GM18498 (cell line): ENCODE data around the gene FXYD2.

Experiments
- ATAC-seq: cut with Tn5 transposase; IDR thresholded peaks from one replicate; pipeline ENCODE4 v1.9.1; 2021; ENCODE audit warnings: mild to moderate bottlenecking, moderate library complexity; ENCODE audit not compliant: unreplicated experiment

The FXYD2 gene

DNA sequence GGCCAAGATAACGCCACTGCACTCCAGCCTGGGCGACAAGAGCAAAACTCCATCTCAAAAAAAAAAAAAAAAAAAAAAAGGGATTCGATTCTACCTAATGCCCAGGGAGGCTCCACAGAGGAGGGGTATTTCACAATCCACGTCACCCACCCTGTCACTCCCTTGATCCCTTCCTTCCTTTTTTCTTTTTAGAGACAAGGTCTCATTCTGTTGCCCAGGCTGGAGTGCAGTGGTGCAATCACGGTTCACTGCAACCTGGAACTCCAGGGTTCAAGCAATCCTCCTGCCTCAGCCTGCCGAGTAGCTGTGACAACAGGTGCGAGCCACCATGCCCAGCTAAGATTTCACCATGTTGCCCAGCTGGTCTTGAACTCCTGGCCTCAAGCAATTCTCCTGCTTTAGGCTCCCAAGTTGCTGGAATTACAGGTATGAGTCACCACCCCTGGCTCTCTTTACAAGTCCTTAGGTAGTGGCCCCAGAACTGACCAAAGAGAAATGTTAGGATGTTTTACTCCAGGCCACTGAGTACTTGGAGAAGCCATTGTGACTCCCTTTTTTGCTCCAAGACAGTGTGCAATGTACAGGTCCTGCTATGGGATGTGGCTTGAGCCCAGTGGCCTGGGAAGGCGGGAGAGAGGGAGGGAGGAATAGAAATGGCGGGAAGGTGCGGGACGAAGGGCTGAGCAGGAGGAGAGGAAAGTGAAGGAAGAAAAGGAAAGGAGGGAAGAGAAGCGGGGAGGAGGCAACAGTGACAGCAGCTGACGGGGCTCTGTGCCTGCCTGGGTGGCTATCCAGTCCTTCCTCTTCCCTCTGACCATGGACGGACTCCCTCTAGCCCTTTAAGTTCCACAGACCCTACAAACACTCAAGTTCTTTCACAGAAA, 11.8 kb upstream of the FXYD2 start:
- no peak for ATAC-seq

DNA sequence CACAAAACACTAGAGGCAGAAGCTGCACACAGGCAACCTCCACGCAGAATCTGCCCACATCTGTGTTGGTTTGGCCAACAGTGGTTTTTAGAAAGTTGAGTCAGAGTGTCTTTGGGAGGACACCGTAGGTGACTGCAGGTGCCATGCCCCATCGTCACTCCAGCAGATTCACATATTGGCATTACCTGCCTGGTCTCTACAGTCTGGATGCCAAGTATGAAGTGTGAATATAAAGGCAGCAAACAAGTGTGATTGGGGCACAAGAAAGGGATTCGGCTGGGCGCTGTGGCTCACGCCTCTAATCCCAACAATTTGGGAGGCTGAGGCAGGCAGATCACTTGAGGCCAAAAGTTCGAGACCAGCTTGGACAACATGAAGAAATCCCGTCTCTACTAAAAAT, 11.0 kb upstream of the FXYD2 start:
- ATAC-seq = no peak

GRCh38 chr11:117834838-117835443, 10.4 kb upstream of the FXYD2 start:
- no peak for ATAC-seq

GRCh38 chr11:117834068-117834810, 9.7 kb upstream of the FXYD2 start:
- no peak for ATAC-seq

- ATAC-seq = no peak
Observed at GRCh38 chr11:117833401-117833891, 8.9 kb upstream of the FXYD2 start.

DNA sequence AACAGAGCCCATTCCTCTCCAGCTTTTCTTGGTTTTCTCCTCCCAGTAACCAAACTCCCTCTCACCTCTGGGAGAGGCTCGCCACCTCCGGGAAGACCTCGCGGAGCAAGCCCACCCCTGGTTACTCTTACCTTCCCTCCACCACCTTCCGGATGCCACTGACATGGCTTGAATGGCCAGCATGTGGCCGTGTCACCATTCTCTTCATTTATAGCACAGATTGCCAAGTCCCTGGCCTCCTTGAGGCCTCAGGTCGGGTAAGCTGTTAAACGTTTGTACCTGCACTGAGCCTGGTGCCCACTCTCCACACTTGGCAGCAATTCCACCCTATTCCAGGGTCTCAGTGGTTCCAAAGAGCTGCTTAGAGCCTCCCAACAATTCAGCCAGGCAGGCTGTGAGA, 8.0 kb upstream of the FXYD2 start:
- no peak for ATAC-seq

GRCh38 chr11:117831661-117832415, 7.3 kb upstream of the FXYD2 start:
- no peak for ATAC-seq

DNA sequence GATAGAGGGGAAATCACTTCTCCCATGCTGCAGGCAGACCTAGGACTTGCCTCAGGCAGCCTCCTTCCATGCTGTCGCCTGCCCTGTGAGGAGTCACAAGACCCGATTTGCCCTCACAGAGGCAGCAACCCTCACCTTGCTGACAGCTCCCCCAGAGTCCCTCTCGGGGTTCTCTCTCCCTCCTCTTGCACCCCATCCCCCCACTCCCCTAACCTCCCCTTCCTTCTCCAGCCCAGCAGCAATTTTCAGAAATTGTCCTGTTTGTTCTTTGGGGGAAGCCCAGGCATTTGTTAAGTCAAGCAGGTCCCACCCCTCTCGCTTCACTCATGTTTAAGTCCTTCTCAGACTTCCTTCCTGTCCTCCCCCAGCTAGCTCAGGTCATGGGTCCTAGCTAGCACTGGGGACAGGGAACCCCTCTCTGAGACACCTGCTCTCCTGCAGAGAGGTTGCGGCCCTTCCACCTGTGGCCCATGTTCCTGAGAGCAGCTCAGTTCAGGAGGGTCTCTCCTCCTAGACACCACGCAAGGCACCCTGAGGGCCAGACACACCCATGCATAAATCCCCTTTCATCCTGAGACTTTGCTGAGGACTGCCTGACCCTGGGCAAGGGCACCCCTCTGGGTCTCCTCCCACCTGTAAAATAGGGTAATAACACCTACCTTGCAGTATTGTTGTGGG, 6.3 kb upstream of the FXYD2 start:
- no peak for ATAC-seq

DNA sequence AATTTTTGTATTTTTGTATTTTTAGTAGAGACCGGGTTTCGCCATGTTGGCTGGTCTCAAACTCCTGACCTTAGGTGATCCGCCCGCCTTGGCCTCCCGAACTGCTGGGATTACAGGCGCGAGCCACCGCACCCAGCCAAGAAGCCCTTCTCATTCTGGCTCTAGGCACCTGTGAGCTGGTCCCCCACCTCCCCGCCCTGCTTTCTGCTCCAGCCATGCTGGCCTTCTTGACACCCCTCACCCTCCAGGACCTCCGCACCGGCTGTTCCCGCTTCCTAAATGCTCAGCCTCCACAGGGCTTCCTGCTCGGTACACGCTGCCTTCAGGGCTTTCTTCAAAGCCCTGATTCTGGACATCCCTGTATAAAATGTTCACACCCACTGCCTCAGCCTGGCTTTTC, 5.5 kb upstream of the FXYD2 start:
- no peak for ATAC-seq

DNA sequence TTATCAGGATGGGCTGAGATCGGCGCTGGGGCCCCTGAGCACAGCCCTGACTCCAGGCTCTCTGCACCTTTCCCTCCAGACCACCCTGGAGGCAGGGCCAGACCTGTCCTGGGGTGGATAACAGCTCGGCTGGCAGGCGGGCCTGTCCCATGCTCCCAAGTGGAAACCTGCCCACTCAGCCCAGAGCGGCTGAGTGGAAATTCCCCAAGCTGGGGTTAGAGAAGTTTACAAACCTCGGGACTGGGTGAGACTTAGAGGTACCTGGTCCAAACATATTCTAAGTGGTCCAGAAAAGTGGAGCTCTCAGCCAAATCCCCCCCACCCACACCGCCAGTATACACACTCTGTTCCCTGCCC, 4.8 kb upstream of the FXYD2 start:
- ATAC-seq = no peak

- ATAC-seq = peak; percentile 48
Observed at GRCh38 chr11:117828611-117829368, 4.2 kb upstream of the FXYD2 start.

DNA sequence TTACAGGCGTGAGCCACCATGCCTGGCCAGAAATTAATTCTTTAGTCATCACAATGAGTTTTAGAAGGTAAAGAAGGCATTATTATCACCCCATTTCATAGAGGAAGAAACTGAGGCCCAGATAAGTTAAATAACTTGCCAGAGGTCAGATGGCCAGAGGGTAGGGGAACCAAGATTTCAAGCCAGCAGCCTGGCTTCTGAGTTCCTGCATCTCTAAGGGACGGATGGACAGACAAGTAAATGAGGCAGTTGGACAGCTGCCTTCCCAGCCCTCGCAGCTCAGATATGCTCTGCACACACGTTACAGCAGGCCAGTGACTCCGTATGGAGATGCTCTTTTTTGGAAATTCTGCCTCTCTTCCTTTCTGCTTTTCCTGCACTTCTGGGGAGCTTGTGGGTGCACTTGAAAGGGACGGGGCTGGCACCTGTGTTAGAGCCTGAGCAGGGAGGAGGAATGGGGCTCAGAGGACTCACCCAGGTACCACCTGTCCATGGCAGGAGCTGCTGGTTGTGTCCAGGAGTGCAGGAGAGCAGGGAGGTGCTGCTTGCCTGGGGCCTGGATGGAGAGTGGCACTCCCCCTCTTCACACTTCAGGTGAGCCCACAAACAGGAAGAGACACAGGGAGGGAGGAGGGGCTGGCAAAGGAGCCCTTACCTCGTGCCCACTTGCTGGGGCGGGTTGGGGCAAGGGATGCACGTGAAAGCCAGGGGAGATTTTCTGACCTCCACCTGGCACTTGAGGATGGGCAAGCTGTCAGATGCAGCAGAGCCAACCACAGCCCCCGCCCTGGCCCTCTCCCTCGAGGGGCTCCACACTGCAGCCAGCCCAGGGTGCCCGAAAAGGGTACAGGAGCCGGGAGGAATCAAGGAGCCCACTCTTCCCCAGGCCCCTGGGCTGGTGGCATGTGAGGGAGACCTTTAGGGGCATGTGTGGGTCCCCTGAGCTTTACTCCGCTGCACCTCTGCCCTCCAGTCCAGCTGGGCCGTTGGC, 3.3 kb upstream of the FXYD2 start:
- ATAC-seq = no peak

DNA sequence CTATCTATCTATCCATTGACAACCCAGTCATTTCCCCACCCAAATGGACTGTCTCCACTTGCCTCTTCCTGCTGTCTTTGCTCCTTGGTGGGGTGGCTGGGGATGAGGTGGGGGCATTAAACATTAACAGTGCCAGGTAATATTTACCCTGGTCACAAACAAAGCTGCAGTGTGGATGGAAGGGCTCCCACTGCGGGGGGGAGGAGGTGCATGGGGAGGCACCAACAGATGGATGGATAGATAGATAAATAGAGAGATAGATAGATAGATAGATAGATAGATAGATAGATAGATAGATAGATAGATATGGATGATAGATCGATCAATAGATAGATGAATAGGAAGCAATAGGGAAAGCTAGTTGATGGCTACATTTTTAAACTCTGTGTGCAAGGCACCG, 2.3 kb upstream of the FXYD2 start:
- ATAC-seq = no peak

DNA sequence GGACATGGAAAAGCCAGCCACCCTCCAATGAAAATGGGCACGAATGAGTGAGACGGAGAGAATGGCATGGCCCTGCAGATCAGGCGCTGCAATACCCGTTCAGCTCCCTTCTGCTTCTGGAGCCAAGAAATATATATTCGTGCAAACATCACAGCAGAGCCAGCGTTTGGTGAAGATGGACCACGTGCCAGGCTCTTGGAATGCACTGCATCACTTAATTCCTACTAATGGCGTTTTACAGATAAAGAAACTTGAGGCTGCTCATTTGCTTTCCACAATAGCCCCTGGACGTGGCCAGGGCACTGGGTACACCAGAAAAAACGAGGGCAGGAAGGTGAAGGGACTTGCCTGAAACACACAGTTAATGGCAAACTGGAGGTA, 1.6 kb upstream of the FXYD2 start:
- no peak for ATAC-seq

- ATAC-seq = no peak
Observed at GRCh38 chr11:117825538-117826189, 1.1 kb upstream of the FXYD2 start.

- no peak for ATAC-seq
Observed at GRCh38 chr11:117823946-117824420, 561 bp downstream of the FXYD2 start.

DNA sequence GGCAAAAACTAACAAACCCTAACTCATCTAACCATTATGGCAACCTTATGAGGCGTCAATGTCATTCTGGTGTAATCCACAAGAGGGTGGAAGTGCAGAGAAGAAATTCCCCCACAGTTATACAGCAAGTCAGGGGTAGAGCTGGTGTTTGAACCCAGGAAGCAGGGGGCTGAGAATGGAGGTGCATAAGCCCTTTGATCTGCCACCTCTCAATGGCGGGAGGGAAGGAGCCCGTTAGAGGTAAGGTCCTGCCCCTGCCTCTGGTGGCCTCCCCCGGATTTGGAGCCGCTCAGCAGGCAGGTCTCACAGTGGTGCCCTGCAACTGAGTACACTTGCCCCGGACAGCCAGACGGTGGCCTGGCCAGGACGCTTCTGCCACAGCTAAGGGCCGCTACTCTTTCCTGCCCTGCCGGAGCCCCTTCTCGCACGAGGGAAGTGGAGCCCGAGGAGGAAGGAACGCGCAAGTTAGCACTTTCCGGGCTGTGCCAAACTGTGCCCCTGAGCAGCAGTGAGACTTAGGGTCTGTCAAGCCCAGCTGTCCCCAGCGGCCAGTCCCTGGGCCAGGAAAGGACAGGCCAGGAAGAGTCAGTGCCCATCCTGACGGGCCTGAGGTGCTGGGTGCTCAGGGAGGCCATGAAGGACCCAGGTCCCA, 1.1 kb downstream of the FXYD2 start:
- ATAC-seq = no peak
